HUES6 (cell line): ENCODE results near the gene MEIS3.

ENCODE experiments used
- H3K27ac ChIP-seq: 2 replicates; pipeline ENCODE4 v1.7.0; 2013; ENCODE audit warnings: low read depth, mild to moderate bottlenecking, low read length, inconsistent platforms
- H3K27me3 ChIP-seq: 2 replicates; pipeline ENCODE4 v1.6.1; 2013; ENCODE audit warnings: low read length; ENCODE audit not compliant: control insufficient read depth, insufficient read depth
- H3K36me3 ChIP-seq: 2 replicates; pipeline ENCODE4 v1.6.1; 2013; ENCODE audit warnings: low read length; ENCODE audit not compliant: control insufficient read depth, insufficient read depth
- H3K4me1 ChIP-seq: 2 replicates; pipeline ENCODE4 v1.6.1; 2013; ENCODE audit warnings: low read length; ENCODE audit not compliant: control insufficient read depth, insufficient read depth
- H3K4me3 ChIP-seq: 2 replicates; pipeline ENCODE4 v1.5.1; 2013; ENCODE audit warnings: low read depth, low read length
- H3K9ac ChIP-seq: one replicate; pipeline ENCODE4 v1.6.1; 2013; ENCODE audit warnings: mild to moderate bottlenecking, low read length
- H3K9me3 ChIP-seq: 2 replicates; pipeline ENCODE4 v1.6.1; 2013; ENCODE audit warnings: low read depth, low read length; ENCODE audit not compliant: control insufficient read depth, insufficient read depth

The MEIS3 gene

GRCh38 chr19:47419030-47419783, at the start of gene MEIS3:
Gene MEIS3, minus strand, starts transcription at chr19:47419527. Its CDS starts 446 bp downstream, at chr19:47419081.
- Histone ChIP-seq H3K4me1 (peaks cover 45% of the 10 kb centered on the region), H3K9ac (peak within 1 kb of the TSS; percentile 45), H3K27me3 (peaks cover 74% of the 10 kb centered on the region), H3K4me3 (peak within 1 kb of the TSS; percentile 76), H3K9me3 (no peaks in the 10 kb centered on the region), H3K27ac (no peak within 1 kb of the TSS), H3K36me3 (peaks cover 13% of the 10 kb centered on the region)

GRCh38 chr19:47467914-47468313, 48.6 kb upstream of the MEIS3 start:
- no peak overlapping the region for H3K9ac ChIP-seq
- no peak overlapping the region for H3K27ac ChIP-seq
- no peak overlapping the region for H3K4me3 ChIP-seq
- peaks cover 38% of the 10 kb centered on the region for H3K4me1 ChIP-seq
- H3K36me3 ChIP-seq: no peaks in the 10 kb centered on the region
- H3K9me3 ChIP-seq: no peaks in the 10 kb centered on the region
- peaks cover 27% of the 10 kb centered on the region for H3K27me3 ChIP-seq

- H3K27ac ChIP-seq: no peak overlapping the region
- H3K4me3 ChIP-seq: no peak overlapping the region
- H3K4me1 ChIP-seq: peaks cover 35% of the 10 kb centered on the region
- no peak overlapping the region for H3K9ac ChIP-seq
- no peaks in the 10 kb centered on the region for H3K9me3 ChIP-seq
- peaks cover 24% of the 10 kb centered on the region for H3K27me3 ChIP-seq
- no peaks in the 10 kb centered on the region for H3K36me3 ChIP-seq
These were observed 46.6 kb upstream of the MEIS3 start for GRCh38 chr19:47465957-47466356.

GRCh38 chr19:47464675-47465419, 45.5 kb upstream of the MEIS3 start:
- H3K4me1 ChIP-seq: peaks cover 28% of the 10 kb centered on the region
- H3K27me3 ChIP-seq: peaks cover 16% of the 10 kb centered on the region
- no peaks in the 10 kb centered on the region for H3K9me3 ChIP-seq
- no peaks in the 10 kb centered on the region for H3K36me3 ChIP-seq
- H3K9ac ChIP-seq: no peak overlapping the region
- H3K27ac ChIP-seq: no peak overlapping the region
- H3K4me3 ChIP-seq: no peak overlapping the region

GRCh38 chr19:47461876-47462275, 42.5 kb upstream of the MEIS3 start:
- Histone ChIP-seq H3K9me3 (no peaks in the 10 kb centered on the region), H3K9ac (no peak overlapping the region), H3K27me3 (peaks cover 31% of the 10 kb centered on the region), H3K36me3 (no peaks in the 10 kb centered on the region), H3K4me3 (no peak overlapping the region), H3K27ac (no peak overlapping the region), H3K4me1 (peaks cover 7% of the 10 kb centered on the region)

GRCh38 chr19:47459477-47459876, 40.1 kb upstream of the MEIS3 start:
- Histone ChIP-seq H3K9me3 (peaks cover 4% of the 10 kb centered on the region; the same call in 1 of the 2 replicates), H3K9ac (no peak overlapping the region), H3K4me3 (no peak overlapping the region), H3K27ac (no peak overlapping the region), H3K4me1 (peaks cover 1% of the 10 kb centered on the region; the same call in 1 of the 2 replicates), H3K36me3 (no peaks in the 10 kb centered on the region), H3K27me3 (peaks cover 43% of the 10 kb centered on the region)

GRCh38 chr19:47458672-47459071, 39.3 kb upstream of the MEIS3 start:
- no peaks in the 10 kb centered on the region for H3K4me1 ChIP-seq
- H3K4me3 ChIP-seq: no peak overlapping the region
- H3K27ac ChIP-seq: no peak overlapping the region
- peaks cover 43% of the 10 kb centered on the region for H3K27me3 ChIP-seq
- no peak overlapping the region for H3K9ac ChIP-seq
- peaks cover 4% of the 10 kb centered on the region; the same call in 1 of the 2 replicates for H3K9me3 ChIP-seq
- H3K36me3 ChIP-seq: no peaks in the 10 kb centered on the region

GRCh38 chr19:47456721-47457474, 37.6 kb upstream of the MEIS3 start:
- peaks cover 43% of the 10 kb centered on the region for H3K27me3 ChIP-seq

GRCh38 chr19:47450478-47450877, 31.2 kb upstream of the MEIS3 start:
- Histone ChIP-seq H3K27me3 (peaks cover 39% of the 10 kb centered on the region), H3K4me1 (peaks cover 13% of the 10 kb centered on the region; the same call in 1 of the 2 replicates), H3K4me3 (no peak overlapping the region), H3K36me3 (no peaks in the 10 kb centered on the region), H3K9ac (no peak overlapping the region), H3K27ac (no peak overlapping the region), H3K9me3 (no peaks in the 10 kb centered on the region)

More at GRCh38 chr19:47456721-47457474, 37.6 kb upstream of the MEIS3 start:
- Histone ChIP-seq H3K9me3 (peaks cover 4% of the 10 kb centered on the region; the same call in 1 of the 2 replicates), H3K9ac (no peak overlapping the region), H3K27ac (no peak overlapping the region), H3K4me1 (no peaks in the 10 kb centered on the region), H3K36me3 (no peaks in the 10 kb centered on the region), H3K4me3 (peak overlapping the region; percentile 26; the same call in 1 of the 2 replicates)

- H3K9ac ChIP-seq: no peak overlapping the region
- H3K27me3 ChIP-seq: peaks cover 59% of the 10 kb centered on the region
- H3K9me3 ChIP-seq: no peaks in the 10 kb centered on the region
- peaks cover 15% of the 10 kb centered on the region; the same call in 1 of the 2 replicates for H3K4me1 ChIP-seq
- no peaks in the 10 kb centered on the region for H3K36me3 ChIP-seq
- no peak overlapping the region for H3K27ac ChIP-seq
- peak overlapping the region; percentile 88 for H3K4me3 ChIP-seq
These were observed 29.0 kb upstream of the MEIS3 start for GRCh38 chr19:47448360-47448727.
